ENCODE results near the gene CYLD. TPM values are rescaled to one million over a fixed set of nuclear protein-coding genes. Genes with fewer than 3 reads are reported as not detected.

CYLD gene
- total RNA-seq, 1 experiment from 2014 or later = 11.9 TPM

GRCh38 chr16:50771366-50771765 lies 29.5 kb downstream of the CYLD start:
- no TSS peak for BruUV-seq (replicated peaks)
- intact Hi-C loops (cut with micrococcal nuclease) = no loop called here
- no peaks in the 10 kb centered on the region for H3K9me2 ChIP-seq (ENCODE audit: insufficient read depth)
- ATAC-seq (no peak), DNase-seq (ENCODE audit: low read depth, low spot score) (no peak)
- POLR2A ChIA-PET = no interaction called here
- H2AFZ ChIP-seq (ENCODE audit: low read depth, low read length, poor library complexity, severe bottlenecking) = no peak overlapping the region
- RAD21 ChIA-PET (ENCODE audit: low non-redundant PET in 1 of 2, low total read pairs in 2 of 2, uncharacterized antibody in 2 of 2, unreplicated experiment in 2 of 2) = no interaction called here
- no peaks in the 10 kb centered on the region for H3K4me1 ChIP-seq (ENCODE audit: control insufficient read depth in 1 of 2, insufficient read depth in 2 of 2, low read length in 2 of 2)
- no peaks in the 10 kb centered on the region for H3K9me3 ChIP-seq (ENCODE audit: control insufficient read depth in 1 of 2, insufficient read depth in 1 of 2, low read depth in 1 of 2, low read length in 2 of 2)
- H3K79me2 ChIP-seq (ENCODE audit: insufficient read depth, low read length) = no peaks in the 10 kb centered on the region
- H3K9ac ChIP-seq (ENCODE audit: low read length) = no peak overlapping the region
- no peaks in the 10 kb centered on the region for H3K27me3 ChIP-seq (ENCODE audit: insufficient read depth, low read length)
- no peaks in the 10 kb centered on the region for H3K36me3 ChIP-seq (ENCODE audit: control insufficient read depth in 1 of 2, insufficient read depth in 2 of 2, low read length in 2 of 2)
- CTCF ChIA-PET = no interaction called here
- no peak overlapping the region for H3K4me3 ChIP-seq (replicated peaks in 1 of 2; ENCODE audit: low read depth in 1 of 2, low read length in 2 of 2)
- TF ChIP-seq ZFX (IDR thresholded peaks at IDR 0.05) (no peak), POLR2AphosphoS5 (IDR thresholded peaks at IDR 0.05; ENCODE audit: low read depth, low read length) (no peak), ATF3 (IDR thresholded peaks at IDR 0.05) (no peak)
- no peak overlapping the region for H3K4me2 ChIP-seq (ENCODE audit: low read length)
- no peaks in the 10 kb centered on the region for H4K20me1 ChIP-seq (ENCODE audit: insufficient read depth)
- no peak overlapping the region for H3K27ac ChIP-seq (ENCODE audit: low read depth, low read length)

GRCh38 chr16:50774405-50774804 lies 32.5 kb downstream of the CYLD start:
- RAD21 ChIA-PET (ENCODE audit: low non-redundant PET in 1 of 2, low total read pairs in 2 of 2, uncharacterized antibody in 2 of 2, unreplicated experiment in 2 of 2) = no interaction called here
- Histone ChIP-seq H3K27ac (ENCODE audit: low read depth, low read length) (no peak overlapping the region), H3K27me3 (ENCODE audit: insufficient read depth, low read length) (no peaks in the 10 kb centered on the region), H2AFZ (ENCODE audit: low read depth, low read length, poor library complexity, severe bottlenecking) (no peak overlapping the region), H3K4me3 (replicated peaks in 1 of 2; ENCODE audit: low read depth in 1 of 2, low read length in 2 of 2) (no peak overlapping the region), H3K36me3 (ENCODE audit: control insufficient read depth in 1 of 2, insufficient read depth in 2 of 2, low read length in 2 of 2) (no peaks in the 10 kb centered on the region), H3K9ac (ENCODE audit: low read length) (no peak overlapping the region), H3K4me2 (ENCODE audit: low read length) (no peak overlapping the region), H3K9me3 (ENCODE audit: control insufficient read depth in 1 of 2, insufficient read depth in 1 of 2, low read depth in 1 of 2, low read length in 2 of 2) (no peaks in the 10 kb centered on the region), H4K20me1 (ENCODE audit: insufficient read depth) (no peaks in the 10 kb centered on the region), H3K9me2 (ENCODE audit: insufficient read depth) (no peaks in the 10 kb centered on the region), H3K4me1 (ENCODE audit: control insufficient read depth in 1 of 2, insufficient read depth in 2 of 2, low read length in 2 of 2) (no peaks in the 10 kb centered on the region), H3K79me2 (ENCODE audit: insufficient read depth, low read length) (no peaks in the 10 kb centered on the region)
- ATAC-seq (no peak), DNase-seq (ENCODE audit: low read depth, low spot score) (no peak)
- no TSS peak for BruUV-seq (replicated peaks)
- POLR2A ChIA-PET = no interaction called here
- intact Hi-C loops (cut with micrococcal nuclease) = no loop called here
- TF ChIP-seq CTCF (IDR thresholded peaks at IDR 0.05 in 2 of 3, conservative IDR thresholded peaks at IDR 0.05 in 1 of 3; ENCODE audit: borderline replicate concordance in 1 of 3, insufficient read depth in 1 of 3, low read depth in 2 of 3, low read length in 2 of 3) (no peak), SRF (IDR thresholded peaks at IDR 0.05; ENCODE audit: low read depth) (no peak), YY1 (IDR thresholded peaks at IDR 0.05; ENCODE audit: extremely low read depth, insufficient replicate concordance, low read depth, low read length) (no peak)
- CTCF ChIA-PET = no interaction called here
